Cortex of kidney (tissue), 1 donor: ENCODE data around the gene KLHL7.

Experiments
- DNase-seq: peaks from one replicate; lab custom pipeline; 2025; lab: John Stamatoyannopoulos, UW

KLHL7 gene, protein sequence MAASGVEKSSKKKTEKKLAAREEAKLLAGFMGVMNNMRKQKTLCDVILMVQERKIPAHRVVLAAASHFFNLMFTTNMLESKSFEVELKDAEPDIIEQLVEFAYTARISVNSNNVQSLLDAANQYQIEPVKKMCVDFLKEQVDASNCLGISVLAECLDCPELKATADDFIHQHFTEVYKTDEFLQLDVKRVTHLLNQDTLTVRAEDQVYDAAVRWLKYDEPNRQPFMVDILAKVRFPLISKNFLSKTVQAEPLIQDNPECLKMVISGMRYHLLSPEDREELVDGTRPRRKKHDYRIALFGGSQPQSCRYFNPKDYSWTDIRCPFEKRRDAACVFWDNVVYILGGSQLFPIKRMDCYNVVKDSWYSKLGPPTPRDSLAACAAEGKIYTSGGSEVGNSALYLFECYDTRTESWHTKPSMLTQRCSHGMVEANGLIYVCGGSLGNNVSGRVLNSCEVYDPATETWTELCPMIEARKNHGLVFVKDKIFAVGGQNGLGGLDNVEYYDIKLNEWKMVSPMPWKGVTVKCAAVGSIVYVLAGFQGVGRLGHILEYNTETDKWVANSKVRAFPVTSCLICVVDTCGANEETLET

DNA sequence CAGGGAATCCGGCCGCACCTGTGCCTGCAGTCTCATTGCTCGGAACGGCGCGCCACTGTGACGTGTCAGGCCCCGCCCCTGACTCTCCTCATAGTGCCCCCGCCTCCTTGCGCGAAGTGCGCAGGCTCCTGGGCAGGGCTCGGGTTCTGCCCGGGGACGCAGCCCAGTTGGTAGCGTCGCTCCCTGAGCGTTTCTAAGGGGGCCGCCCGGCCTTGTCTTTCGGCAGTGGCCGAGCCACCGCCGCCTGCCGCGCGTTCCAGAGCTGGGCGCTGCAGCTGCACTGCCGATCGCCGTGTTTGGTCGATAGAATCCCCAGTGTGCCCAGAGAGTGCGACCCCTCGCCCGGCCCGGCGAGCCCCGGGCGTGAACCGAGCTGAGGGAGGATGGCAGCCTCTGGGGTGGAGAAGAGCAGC, at the start of gene KLHL7:
KLHL7 (plus strand) TSS at position 142 of the 413 bp plus-strand sequence; CDS start at position 384, 242 bp downstream.
- DNase-seq = peak; percentile 47

DNA sequence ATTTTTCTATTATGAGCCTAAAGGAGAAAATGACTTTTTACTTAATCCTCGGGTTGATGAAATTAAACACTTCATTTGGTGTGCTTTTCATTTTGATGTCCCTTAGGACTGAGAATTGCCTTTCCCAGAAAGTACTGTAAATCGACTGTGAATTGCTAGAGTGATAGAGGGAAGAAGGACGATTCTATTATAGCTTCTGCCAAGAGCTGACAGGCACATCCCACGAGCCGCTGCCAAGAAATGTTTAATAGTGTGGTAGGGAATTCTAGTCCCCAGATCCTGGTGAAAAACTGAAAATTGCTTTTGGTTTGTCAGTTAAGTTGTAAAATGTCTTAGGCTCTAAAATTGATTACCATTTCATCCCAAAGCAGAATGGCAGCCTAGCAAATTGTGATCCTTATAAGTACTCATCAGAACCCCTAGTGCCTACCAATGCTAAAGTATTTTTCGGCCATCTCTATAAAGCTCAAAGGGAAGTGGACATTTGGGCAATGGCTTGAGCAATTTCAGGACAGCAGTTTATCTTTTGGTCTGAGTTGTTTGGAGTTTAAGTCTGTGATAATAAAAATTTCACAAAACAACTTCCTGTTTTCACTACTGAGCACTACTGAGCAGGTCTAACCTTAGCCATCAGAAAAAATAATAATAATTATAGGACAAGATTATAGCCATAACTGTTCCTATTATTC, 47.0 kb upstream of the KLHL7 start:
- DNase-seq = no peak

DNA sequence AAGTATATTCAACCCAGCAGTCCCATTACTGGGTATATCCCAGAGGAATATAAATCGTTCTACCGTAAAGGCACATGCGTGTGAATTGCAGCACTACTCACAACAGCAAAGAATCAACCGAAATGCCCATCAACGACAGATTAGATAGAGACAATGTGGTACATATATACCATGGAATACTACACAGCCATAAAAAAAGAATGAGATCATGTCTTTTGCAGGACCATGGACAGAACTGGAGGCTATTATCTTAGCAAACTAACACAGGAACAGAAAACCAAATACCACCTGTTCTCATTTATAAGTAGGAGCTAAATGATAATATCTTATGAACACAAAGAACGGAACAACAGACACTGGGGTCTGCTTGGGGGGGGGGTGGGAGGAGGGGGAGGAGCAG, 44.3 kb upstream of the KLHL7 start:
- DNase-seq = no peak

DNA sequence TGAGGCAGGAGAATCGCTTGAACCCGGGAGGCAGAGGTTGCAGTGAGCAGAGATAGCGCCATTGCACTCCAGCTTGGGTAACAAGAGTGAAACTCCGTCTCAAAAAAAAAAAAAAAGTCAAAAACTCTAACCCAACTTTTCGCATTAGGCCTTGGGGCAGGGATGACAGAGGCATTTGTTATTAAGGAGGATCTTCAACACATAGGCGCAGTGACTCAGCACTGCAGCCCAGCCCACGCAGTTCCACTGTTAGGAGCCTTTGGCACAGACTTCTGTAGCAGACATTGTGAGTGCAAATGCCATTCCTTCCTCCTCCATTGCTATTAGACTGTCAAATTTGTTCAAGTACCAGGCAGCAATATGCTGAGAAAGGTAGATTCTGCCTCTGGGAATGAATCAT, 43.1 kb upstream of the KLHL7 start:
- DNase-seq = no peak

DNA sequence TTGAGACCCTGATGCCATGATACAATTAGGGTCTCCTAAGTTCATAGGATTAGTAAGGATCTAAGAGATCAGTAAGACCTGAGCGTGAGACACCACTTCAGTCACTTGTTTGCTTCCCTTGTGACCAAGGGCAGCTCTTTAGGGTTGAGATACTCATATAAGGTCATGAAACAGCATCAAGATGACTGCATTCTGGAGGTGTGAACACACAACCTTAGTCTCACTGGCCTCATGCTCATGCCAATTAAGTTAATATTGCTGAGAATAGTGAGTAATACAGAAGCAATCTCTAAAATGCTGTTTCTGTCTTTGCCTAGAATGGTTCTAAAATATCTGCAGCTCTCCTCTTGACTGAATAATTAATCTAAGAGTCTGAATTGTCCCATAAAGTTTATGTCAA, 39.6 kb upstream of the KLHL7 start:
- no peak for DNase-seq

DNA sequence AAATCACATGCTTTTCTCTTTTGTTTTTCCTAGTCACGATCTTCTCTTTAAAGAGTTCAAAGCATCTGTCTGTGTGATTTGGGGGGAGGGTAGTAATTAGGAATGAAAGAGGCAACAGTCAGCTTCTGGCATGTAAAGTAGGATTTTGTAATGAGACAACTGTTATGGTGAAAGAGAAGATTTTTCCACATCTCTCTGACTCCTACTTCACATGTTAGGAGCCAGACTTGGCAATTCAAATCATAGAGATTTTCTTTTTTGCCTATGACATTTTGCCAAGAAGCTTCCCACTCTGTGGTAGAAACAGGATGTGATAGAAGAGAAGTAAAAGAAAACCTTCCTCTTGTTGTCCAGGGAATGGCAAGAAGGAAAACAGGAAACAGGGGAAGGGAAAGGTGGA, 38.3 kb upstream of the KLHL7 start:
- no peak for DNase-seq

DNA sequence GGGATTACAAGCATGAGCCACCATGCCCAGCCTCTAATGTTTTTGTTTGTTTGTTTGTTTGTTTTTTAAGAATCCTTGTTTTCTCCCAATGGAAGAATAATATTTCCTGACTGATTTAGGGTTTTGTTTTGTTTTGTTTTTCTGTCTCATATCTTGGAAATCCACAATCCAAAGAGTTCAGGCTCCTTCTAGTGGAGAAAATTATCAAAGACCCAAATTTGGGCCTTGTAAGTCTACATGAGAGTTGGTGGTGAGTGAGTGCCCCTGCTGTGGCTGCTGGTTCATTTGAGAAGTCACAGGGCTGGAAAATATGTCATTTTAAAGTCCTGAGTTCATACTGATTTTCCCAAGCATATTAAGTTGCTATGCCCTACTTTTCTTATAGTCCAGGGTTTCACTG, 33.5 kb upstream of the KLHL7 start:
- DNase-seq = no peak

DNA sequence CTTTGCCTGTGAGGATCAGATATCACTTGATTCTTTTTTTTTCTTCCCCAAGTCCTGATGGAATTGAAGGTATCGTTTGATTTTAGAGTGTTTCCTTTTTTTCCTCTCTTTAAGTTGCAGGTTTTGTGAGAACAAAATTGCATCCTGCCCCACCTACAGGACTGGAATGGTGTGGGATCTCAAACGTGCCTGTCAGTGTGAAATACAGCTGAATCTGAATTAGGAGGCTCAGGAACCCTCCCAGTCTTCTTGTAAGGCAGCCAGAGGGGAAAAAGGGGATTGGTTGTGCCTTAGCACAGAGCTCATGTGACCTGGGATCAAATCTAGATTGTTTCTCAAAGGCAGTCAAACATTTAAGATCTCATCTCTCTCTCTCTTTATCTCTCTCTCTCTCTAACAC, 32.7 kb upstream of the KLHL7 start:
- no peak for DNase-seq

DNA sequence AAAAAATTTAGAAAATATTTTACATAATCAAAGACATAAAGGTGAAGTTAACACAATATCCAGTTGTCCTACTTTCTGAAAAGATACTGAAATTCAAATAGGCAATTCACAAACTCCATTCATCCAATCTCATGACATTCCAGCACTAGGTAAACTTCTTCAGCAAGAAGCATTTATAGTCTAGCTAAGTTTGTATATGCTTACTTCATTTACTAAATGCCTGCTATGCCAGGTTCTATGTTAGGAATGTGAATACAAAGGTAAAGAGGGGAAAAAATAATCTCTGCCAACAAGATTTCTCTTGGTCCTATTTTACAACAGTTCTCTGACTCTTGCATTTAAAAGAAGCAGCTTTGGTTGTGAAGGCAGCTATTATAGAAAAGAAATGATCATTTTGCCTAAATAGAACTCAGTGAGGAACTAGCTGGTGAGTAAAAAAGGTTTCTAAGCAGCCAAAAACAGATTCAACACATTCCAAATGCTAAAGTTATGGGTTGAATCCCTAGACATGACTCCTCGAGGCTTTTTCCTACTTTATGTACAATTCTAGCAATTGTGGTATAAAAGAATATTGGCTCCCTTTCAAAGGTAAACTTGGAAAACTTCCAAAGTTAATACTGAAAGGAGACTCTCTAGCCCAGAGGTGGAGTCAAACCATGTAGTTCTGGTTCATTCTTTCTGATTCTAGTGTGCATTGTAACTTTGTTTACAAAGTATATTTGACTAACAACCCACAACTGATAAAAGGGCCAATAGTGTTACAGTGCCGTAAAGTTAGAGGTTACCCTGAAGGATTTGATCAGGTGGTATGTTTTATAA, 30.9 kb upstream of the KLHL7 start:
- no peak for DNase-seq

DNA sequence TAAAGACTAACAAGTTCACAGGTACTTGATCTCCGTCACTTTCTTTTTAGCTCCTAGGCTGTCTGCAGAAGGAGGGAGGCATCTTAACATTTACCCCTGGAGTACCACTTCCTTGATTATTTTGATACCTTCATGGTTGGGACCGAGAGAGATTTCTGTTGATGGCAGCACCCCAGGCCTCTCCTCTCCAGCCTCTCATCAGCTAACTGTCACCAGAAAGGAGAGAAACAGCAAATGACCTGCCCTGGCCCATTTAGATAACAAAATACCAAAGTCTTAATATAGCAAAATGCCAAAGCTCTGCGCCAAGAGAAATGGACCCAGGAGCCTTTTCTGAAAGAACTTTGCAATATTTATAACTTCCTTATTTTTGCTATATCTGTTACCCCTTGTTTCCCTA, 30.0 kb upstream of the KLHL7 start:
- DNase-seq = no peak

DNA sequence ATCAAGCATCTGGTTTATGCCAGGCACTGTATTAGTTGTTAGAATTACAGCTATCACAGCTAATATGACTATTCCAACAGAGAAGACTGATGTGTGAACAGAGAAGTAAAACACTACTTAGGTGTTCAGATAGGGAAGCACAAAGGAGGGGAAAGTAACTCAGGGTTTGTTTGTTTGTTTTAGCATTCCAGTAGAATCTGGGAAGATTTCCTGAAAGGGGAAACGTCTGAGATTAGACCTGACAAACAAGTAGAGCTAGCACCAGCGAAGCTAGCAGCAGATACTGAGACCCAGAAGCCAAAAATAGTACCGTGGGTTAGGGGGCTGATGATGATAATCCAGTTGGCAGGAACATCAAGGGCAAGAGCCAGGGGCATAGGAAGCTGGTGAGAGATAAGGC, 28.8 kb upstream of the KLHL7 start:
- DNase-seq = no peak

DNA sequence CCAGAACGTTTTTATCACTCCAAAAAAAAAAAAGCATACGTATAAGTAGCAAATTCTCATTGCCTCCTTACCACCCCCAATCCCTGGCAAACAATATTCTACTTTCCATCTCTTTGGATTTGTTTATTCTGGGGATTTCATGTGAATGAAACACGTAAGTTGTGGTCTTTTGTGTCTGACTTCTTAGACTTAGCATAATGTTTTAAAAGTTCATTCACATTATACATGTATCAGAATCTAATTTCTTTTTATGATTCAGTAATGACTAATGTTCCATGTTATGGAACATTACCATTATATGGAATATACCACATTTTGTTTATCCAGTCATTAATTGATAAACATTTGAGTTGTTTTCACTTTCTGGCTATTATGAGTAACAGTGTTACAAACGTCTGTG, 12.5 kb upstream of the KLHL7 start:
- DNase-seq = no peak

DNA sequence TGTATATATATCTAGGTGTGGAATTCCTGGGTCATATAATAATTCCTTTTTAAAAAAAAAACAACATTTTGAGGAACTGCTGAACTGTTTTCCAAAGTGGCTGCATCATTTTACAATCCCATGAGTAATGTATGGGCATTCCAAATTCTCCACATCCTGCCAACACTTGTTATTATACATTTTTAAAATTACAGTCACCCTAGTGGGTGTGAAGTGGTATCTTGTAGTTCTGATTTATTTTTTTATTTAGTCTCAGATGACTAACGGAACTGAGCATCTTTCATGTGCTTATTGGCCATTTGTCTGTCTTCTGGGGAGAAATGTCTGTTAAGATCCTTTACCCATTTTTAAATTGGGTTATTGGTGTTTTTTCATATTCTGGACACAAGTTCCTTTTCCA, 12.0 kb upstream of the KLHL7 start:
- DNase-seq = no peak

DNA sequence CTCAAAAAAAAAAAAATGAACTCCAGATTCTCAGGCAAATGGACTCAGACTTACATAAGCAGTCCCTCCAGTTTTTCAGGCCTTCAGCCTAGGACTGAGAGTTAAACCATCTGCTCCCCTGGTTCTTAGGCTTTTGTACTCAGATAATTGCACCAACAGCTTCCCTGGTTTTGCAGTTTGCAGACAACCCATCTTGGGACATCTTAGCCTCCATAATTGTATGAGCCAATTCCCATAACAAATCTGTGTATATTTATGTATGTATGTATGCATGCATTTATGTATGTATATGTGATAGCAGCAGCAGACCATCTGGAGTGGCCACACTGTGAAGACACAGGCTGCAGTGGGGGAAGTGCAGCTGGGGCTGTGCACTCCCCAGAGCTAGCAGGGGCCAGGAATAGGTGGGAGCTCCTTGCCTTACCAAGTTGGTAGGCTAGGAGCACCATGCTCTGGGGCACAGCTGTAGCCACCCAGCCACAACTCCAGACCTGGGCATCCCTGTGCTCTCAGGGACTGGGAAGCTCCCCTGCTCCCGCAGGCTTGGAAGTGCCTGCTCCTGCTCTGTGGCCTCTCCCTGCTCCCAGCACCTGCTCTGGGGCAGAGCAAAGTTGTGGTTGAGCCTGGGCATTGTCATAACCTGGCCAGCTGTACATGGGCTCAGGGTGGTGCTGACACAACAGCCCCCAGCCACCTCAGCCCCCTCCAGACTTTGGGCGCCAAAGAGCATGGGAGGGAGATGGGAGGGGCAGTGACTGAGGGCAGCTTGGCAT, 8.9 kb upstream of the KLHL7 start:
- no peak for DNase-seq

DNA sequence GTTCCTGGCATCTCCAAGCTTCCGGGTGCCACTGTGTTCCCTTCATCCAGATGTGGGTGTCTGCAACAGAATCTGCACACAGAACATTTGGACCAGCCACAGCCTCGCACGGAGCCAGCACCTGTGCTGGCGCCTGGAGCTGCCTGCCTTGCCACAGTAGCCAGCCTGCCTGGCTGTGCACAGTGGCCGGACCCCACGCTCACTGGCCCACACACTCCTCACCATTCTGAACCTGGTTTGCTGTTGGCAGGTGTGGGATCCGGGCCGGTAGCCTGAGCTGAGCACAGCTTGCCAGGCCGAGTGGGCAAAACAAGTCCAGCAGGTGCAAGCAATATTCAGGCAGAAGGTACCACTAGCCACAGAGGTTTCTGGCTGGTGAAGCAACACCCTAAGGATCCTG, 7.6 kb upstream of the KLHL7 start:
- no peak for DNase-seq

DNA sequence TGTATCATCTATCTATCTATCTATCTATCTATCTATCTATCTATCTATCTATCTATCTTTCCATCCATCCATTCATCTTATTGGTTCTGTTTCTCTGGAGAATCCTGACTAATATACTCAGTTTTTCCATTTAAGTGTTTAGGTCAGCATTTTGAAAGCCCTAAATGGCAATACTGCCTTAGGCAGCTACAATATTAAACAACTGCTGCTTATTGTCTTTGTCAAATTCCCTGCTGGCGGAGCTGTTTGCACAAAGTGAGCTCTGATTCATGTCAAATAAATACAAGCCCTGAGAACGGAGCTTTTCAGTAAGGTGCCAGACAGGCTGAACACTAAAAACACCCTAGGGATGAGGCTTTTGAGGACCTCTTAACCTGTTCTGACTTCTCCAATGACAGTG, 7.1 kb upstream of the KLHL7 start:
- DNase-seq = no peak

DNA sequence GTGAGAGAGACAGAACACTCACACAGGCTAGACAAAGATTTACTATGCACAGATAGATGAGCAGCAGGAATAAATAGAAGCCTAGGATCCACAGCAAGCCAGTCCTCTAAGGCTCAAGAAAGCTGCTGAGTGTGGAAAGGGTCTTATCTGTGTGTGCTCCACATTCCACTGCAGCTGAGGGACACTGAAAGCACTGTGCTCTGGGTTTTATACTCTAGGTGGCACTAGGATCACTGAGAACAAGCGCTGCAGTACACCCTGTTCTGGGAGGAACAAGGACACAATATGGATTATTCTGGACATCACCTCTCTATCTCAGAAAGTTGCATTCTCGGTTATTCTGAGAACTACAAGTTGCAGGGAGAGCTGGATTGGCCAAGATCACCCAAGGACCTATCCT, 4.9 kb upstream of the KLHL7 start:
- no peak for DNase-seq

DNA sequence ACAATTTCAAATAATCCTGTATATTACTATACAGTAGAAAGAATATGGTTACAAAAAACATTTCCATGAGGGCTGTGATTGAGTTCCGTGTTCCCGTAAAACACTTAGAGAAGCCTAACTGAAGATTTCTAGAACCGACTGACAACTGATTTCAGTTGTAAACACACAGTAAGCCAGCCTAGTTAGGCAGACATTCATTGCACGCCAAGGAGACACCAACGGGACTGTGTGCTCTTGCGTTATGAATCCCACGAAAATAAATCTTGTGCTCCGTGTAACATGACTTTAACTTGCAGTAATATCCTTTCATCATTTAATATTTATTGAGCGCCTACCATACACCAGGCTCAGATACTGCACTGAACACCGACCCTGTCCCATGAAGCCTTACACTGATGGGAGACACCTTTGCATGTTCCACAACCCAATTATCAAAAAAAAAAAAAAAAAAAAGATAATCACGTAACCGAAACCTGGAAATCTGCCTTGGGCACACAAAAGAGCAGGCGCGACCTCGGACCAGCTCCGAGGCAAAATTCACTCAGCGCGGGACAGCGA, 420 bp upstream of the KLHL7 start:
- no peak for DNase-seq

DNA sequence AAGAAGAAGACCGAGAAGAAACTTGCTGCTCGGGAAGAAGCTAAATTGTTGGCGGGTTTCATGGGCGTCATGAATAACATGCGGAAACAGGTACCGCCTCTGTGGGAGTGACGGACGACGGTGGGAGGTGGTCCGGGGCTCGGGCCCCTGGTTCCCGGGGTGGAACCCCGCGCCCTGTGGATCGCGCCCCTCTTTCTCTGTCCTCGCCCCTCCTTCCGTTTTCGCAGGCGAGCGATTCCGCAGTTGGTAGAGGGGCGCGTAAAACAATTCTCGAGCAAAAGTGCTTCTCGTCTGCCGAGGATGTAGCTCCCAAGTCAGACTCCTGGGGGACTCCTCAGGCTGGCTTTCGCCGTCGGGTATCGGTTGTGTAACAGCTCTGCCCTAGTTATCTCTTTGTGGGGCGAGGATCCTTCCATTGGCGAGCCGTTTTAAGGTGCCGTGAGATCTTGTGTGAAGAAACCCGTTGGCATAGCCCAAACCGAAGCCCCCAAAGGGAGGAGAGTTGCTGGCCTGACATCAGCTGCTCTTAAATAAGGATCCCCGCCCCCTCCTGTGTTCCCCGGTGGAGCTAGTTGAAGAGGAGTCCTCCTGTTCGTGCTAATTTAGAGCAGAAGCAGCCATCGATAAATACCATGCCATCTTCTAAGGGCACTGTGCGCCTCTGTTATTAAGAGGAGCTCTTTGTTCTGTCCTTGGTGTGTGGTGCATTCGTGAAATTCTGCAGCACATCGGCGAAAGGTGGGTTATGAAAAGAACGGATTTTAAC, 655 bp downstream of the KLHL7 start:
- no peak for DNase-seq

DNA sequence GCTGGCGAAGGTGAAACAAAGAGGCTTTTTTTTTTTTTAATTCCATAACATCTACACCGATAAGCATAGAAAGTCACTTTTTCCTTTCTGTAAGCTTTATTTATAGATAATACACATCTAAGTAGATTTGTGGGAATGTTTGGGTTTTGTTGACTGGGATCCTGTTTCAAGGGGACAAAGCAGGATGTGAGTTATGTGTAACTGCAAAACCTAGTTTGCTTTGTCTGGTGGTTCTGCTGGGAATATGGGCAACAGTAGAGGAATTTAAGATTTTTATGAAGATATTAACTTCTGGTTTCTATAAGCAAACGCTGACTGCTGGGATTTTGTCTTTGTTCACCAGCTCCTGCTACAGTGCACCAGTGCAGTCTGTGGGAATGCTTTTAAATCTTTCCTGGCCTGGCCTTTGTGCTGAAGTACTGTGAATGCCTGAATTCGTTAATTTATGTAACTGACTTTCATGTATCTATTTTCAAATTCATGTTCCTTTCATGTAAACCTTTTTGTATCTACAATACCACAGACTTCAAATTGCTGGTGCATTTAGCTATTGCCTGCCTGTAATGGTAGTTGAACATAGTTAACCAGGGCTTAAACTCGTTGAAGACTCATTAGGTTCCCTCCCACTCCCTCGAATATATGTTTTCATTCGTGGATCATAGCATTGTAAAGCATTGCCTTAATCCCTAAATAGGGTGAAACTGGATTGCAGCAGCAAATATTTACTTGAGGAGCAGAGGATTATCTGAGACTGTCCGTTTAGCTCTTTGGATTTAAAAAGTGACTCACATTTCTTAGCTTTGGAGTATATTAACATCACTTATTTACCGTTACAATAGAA, 1.5 kb downstream of the KLHL7 start:
- DNase-seq = no peak
